Loucy (cell line): ENCODE measurements around the gene MPIG6B.

Experiments used
- EZH2phosphoT487 ChIP-seq: fragments of 200-600 bp; IDR thresholded peaks from 2 replicates; pipeline ENCODE4 v1.6.1; 2018; ENCODE audit warnings: antibody characterized with exemption, mild to moderate bottlenecking, moderate library complexity, borderline replicate concordance
- TF ChIP-seq, protein P1 (sequence below): fragments of 200-600 bp; sonication (generic); conservative IDR thresholded peaks from 2 replicates; pipeline ENCODE4 v1.5.1; 2014; ENCODE audit warnings: mild to moderate bottlenecking, antibody characterized with exemption, low read length

DNA sequence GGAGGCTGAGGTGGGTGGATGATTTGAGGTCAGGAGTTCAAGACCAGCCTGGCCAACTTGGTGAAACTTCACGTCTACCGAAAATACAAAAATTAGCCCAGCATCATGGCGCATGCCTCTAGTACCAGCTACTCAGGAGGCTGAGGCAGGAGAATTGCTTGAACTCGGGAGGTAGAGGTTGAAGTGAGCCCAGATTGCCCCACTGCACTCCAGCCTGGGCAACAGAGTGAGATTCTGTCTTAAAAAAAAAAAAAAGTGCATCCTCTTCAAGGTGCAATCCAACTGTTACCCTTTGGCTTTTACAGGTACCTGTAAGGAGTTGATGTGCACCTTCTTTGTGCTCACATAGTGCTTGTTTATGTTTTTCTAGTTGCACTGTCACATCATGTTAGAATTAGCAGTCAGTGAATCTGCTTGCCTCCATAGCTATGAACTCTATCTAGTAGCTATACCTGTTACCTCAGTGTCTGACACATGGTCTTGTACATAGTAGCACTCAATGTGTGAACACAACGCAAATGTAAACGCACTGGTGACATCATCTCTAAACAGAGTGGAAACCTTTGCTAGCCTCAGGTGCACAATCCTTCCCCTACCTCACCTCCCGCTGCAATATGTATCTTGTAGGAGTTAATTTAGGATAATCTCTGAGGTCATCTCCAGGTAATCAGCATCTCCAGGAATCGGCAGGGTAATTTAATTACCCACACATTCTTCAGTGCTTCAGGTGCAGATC, 26.3 kb downstream of the MPIG6B start:
- TF ChIP-seq, protein P1, sequence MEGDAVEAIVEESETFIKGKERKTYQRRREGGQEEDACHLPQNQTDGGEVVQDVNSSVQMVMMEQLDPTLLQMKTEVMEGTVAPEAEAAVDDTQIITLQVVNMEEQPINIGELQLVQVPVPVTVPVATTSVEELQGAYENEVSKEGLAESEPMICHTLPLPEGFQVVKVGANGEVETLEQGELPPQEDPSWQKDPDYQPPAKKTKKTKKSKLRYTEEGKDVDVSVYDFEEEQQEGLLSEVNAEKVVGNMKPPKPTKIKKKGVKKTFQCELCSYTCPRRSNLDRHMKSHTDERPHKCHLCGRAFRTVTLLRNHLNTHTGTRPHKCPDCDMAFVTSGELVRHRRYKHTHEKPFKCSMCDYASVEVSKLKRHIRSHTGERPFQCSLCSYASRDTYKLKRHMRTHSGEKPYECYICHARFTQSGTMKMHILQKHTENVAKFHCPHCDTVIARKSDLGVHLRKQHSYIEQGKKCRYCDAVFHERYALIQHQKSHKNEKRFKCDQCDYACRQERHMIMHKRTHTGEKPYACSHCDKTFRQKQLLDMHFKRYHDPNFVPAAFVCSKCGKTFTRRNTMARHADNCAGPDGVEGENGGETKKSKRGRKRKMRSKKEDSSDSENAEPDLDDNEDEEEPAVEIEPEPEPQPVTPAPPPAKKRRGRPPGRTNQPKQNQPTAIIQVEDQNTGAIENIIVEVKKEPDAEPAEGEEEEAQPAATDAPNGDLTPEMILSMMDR, result no peak
- no peak for TF ChIP-seq EZH2phosphoT487
